NB4 (cell line): Measurements from ENCODE around the gene SLC37A1.
"Not testable (repeated sequence)": the region's sequence is repeated elsewhere in the genome, so short reads cannot be mapped to it uniquely, and the experiment has no call there.

Experiments
- DNase-seq: peaks from one replicate; pipeline ENCODE4 v3.0.0; 2010; ENCODE audit warnings: low read depth
- H3K4me3 ChIP-seq: one replicate; pipeline ENCODE4 v1.5.1; 2011; ENCODE audit warnings: mild to moderate bottlenecking, low read depth, low read length, moderate library complexity
- CTCF ChIP-seq: IDR thresholded peaks from one replicate; pipeline ENCODE4 v1.5.1; 2012; ENCODE audit warnings: low read depth, low read length
- MAX ChIP-seq: IDR thresholded peaks from 2 replicates; pipeline ENCODE4 v1.6.1; 2011; ENCODE audit warnings: low read depth, low read length
- MYC ChIP-seq: IDR thresholded peaks from 2 replicates; pipeline ENCODE4 v1.6.1; 2011; ENCODE audit warnings: low read depth, low read length
- POLR2A ChIP-seq: IDR thresholded peaks from 2 replicates; pipeline ENCODE4 v1.6.1; 2011; ENCODE audit warnings: mild to moderate bottlenecking; ENCODE audit not compliant: insufficient read length; ENCODE audit errors: extremely low read depth

SLC37A1 gene

GRCh38 chr21:42608446-42608845 is 94.8 kb downstream of the SLC37A1 start:
- no peak overlapping the region for H3K4me3 ChIP-seq
- TF ChIP-seq MAX (no peak), MYC (no peak), POLR2A (no peak), CTCF (no peak)
- DNase-seq: no peak

- no peak for TF ChIP-seq MYC
- TF ChIP-seq MAX: peak; percentile 43; the same call in 1 of the 2 replicates
- peak; percentile 36 for DNase-seq
These were observed 96.2 kb downstream of the SLC37A1 start for GRCh38 chr21:42609811-42610210.

GRCh38 chr21:42611852-42612251 is 98.2 kb downstream of the SLC37A1 start:
- TF ChIP-seq POLR2A: no peak
- TF ChIP-seq MYC: no peak
- DNase-seq: no peak
- no peak overlapping the region for H3K4me3 ChIP-seq

More at GRCh38 chr21:42609811-42610210, 96.2 kb downstream of the SLC37A1 start:
- H3K4me3 ChIP-seq: no peak overlapping the region

- H3K4me3 ChIP-seq: no peak overlapping the region
- no peak for TF ChIP-seq MYC
- no peak for TF ChIP-seq CTCF
- TF ChIP-seq MAX: no peak
- no peak for TF ChIP-seq POLR2A
- no peak for DNase-seq
These were observed 98.7 kb downstream of the SLC37A1 start for GRCh38 chr21:42612390-42612789.

GRCh38 chr21:42613756-42614155 is 100.1 kb downstream of the SLC37A1 start:
- no peak overlapping the region for H3K4me3 ChIP-seq
- DNase-seq: no peak
- no peak for TF ChIP-seq POLR2A
- no peak for TF ChIP-seq CTCF
- no peak for TF ChIP-seq MAX
- TF ChIP-seq MYC: no peak

- TF ChIP-seq CTCF: no peak
- no peak for TF ChIP-seq MAX
- TF ChIP-seq MYC: no peak
- TF ChIP-seq POLR2A: no peak
- DNase-seq: no peak
- H3K4me3 ChIP-seq: no peak overlapping the region
These were observed 100.7 kb downstream of the SLC37A1 start for GRCh38 chr21:42614396-42614795.

GRCh38 chr21:42614811-42615351 is 101.2 kb downstream of the SLC37A1 start:
- DNase-seq: peak; percentile 73
- H3K4me3 ChIP-seq: no peak overlapping the region
- TF ChIP-seq CTCF (no peak), MYC (no peak), MAX (no peak), POLR2A (no peak)

GRCh38 chr21:42615377-42615776 is 101.7 kb downstream of the SLC37A1 start:
- not testable (repeated sequence) for DNase-seq, H3K4me3 ChIP-seq
